MM.1S (cell line): Measurements from ENCODE around the gene SYK.

Experiments
- DNase-seq: peaks from one replicate; pipeline ENCODE4 v3.0.0-alpha.2; 2015
- H2AFZ ChIP-seq: fragments of 300-600 bp; sonication (generic); 2 replicates; pipeline ENCODE4 v1.6.0; 2016; ENCODE audit warnings: antibody characterized with exemption, low read length
- H3F3A ChIP-seq: fragments of 300-600 bp; sonication (generic); 2 replicates; pipeline ENCODE4 v1.6.1; 2016; ENCODE audit warnings: mild to moderate bottlenecking, antibody characterized with exemption, low read length, moderate library complexity, mixed read lengths; ENCODE audit not compliant: insufficient read depth
- H3K27ac ChIP-seq: fragments of 300-600 bp; sonication (generic); 2 replicates; pipeline ENCODE4 v1.5.1; 2016; ENCODE audit warnings: mild to moderate bottlenecking, low read length
- H3K27me3 ChIP-seq: fragments of 300-600 bp; sonication (generic); replicated peaks from 2 replicates; pipeline ENCODE4 v1.6.0; 2016; ENCODE audit warnings: low read length; ENCODE audit not compliant: insufficient read depth
- H3K36me3 ChIP-seq: fragments of 300-600 bp; sonication (generic); replicated peaks from 2 replicates; pipeline ENCODE4 v1.6.1; 2016; ENCODE audit warnings: mild to moderate bottlenecking, low read length, mixed read lengths; ENCODE audit not compliant: insufficient read depth
- H3K4me1 ChIP-seq: fragments of 300-600 bp; sonication (generic); 2 replicates; pipeline ENCODE4 v1.6.1; 2016; ENCODE audit warnings: low read length, mixed read lengths
- H3K4me2 ChIP-seq: fragments of 300-600 bp; sonication (generic); 2 replicates; pipeline ENCODE4 v1.6.0; 2016; ENCODE audit warnings: low read depth, low read length
- H3K4me3 ChIP-seq: fragments of 300-600 bp; sonication (generic); 2 replicates; pipeline ENCODE4 v1.5.1; 2016; ENCODE audit warnings: low read length, mixed read lengths
- H3K79me2 ChIP-seq: fragments of 300-600 bp; sonication (generic); 2 replicates; pipeline ENCODE4 v1.6.1; 2016; ENCODE audit warnings: mixed run types, low read length, mixed read lengths
- H3K9ac ChIP-seq: fragments of 300-600 bp; sonication (generic); 2 replicates; pipeline ENCODE4 v1.6.1; 2016; ENCODE audit warnings: low read length, mixed read lengths
- H3K9me2 ChIP-seq: fragments of 300-600 bp; sonication (generic); replicated peaks from 2 replicates; pipeline ENCODE4 v1.6.1; 2016; ENCODE audit warnings: mild to moderate bottlenecking, low read length, mixed read lengths; ENCODE audit not compliant: insufficient read depth
- H3K9me3 ChIP-seq: fragments of 300-600 bp; sonication (generic); replicated peaks from 2 replicates; pipeline ENCODE4 v1.6.1; 2016; ENCODE audit warnings: mild to moderate bottlenecking, low read length, mixed read lengths; ENCODE audit not compliant: insufficient read depth
- H4K20me1 ChIP-seq: fragments of 300-600 bp; sonication (generic); 2 replicates; pipeline ENCODE4 v1.6.1; 2016; ENCODE audit warnings: mild to moderate bottlenecking, low read length, moderate library complexity, mixed read lengths; ENCODE audit not compliant: insufficient read depth
- CTCF ChIP-seq: fragments of 300-600 bp; sonication (generic); IDR thresholded peaks from 2 replicates; pipeline ENCODE4 v1.5.1; 2016; ENCODE audit warnings: antibody characterized with exemption, low read length, mixed read lengths
- EZH2 ChIP-seq: fragments of 300-600 bp; sonication (generic); optimal IDR thresholded peaks from 2 replicates; pipeline ENCODE3; 2017; ENCODE audit warnings: low read depth, mild to moderate bottlenecking, antibody characterized with exemption, low read length, mixed read lengths
- EZH2phosphoT487 ChIP-seq: fragments of 300-600 bp; sonication (generic); IDR thresholded peaks from 2 replicates; pipeline ENCODE4 v1.6.1; 2018; ENCODE audit warnings: antibody characterized with exemption, low read length

The SYK gene

GRCh38 chr9:90767523-90768100 lies 34.0 kb upstream of the SYK start:
- Histone ChIP-seq H3K9ac (no peak overlapping the region), H4K20me1 (no peaks in the 10 kb centered on the region), H3K27ac (no peak overlapping the region), H3K79me2 (no peaks in the 10 kb centered on the region), H3K9me3 (no peaks in the 10 kb centered on the region), H3K4me2 (no peak overlapping the region), H2AFZ (no peak overlapping the region), H3K27me3 (no peaks in the 10 kb centered on the region), H3K36me3 (no peaks in the 10 kb centered on the region), H3K4me3 (no peak overlapping the region), H3K4me1 (no peaks in the 10 kb centered on the region), H3F3A (no peaks in the 10 kb centered on the region), H3K9me2 (no peaks in the 10 kb centered on the region)
- no peak for DNase-seq
- TF ChIP-seq CTCF, result no peak
- TF ChIP-seq EZH2phosphoT487, result no peak
- TF ChIP-seq EZH2, result no peak

GRCh38 chr9:90770182-90770738 lies 31.4 kb upstream of the SYK start:
- Histone ChIP-seq H2AFZ (no peak overlapping the region), H3K4me1 (peaks cover 22% of the 10 kb centered on the region), H3K4me2 (no peak overlapping the region), H4K20me1 (no peaks in the 10 kb centered on the region), H3K4me3 (no peak overlapping the region), H3K27ac (no peak overlapping the region), H3K9me2 (no peaks in the 10 kb centered on the region), H3K9ac (no peak overlapping the region), H3K79me2 (no peaks in the 10 kb centered on the region), H3F3A (peaks cover 16% of the 10 kb centered on the region), H3K9me3 (no peaks in the 10 kb centered on the region), H3K36me3 (no peaks in the 10 kb centered on the region), H3K27me3 (no peaks in the 10 kb centered on the region)
- no peak for DNase-seq
- TF ChIP-seq CTCF (no peak), EZH2 (no peak), EZH2phosphoT487 (no peak)

GRCh38 chr9:90770927-90771326 lies 30.7 kb upstream of the SYK start:
- H4K20me1 ChIP-seq, result no peaks in the 10 kb centered on the region
- no peaks in the 10 kb centered on the region for H3K79me2 ChIP-seq
- H3K4me3 ChIP-seq, result no peak overlapping the region
- no peak for DNase-seq
- H3K9ac ChIP-seq, result no peak overlapping the region
- peaks cover 27% of the 10 kb centered on the region for H3K4me1 ChIP-seq
- no peak for TF ChIP-seq EZH2phosphoT487
- no peak for TF ChIP-seq CTCF
- no peak for TF ChIP-seq EZH2
- no peaks in the 10 kb centered on the region for H3K9me3 ChIP-seq
- no peaks in the 10 kb centered on the region for H3K36me3 ChIP-seq
- H3K27me3 ChIP-seq, result no peaks in the 10 kb centered on the region
- H3K4me2 ChIP-seq, result no peak overlapping the region
- H2AFZ ChIP-seq, result no peak overlapping the region
- peaks cover 23% of the 10 kb centered on the region for H3F3A ChIP-seq
- no peaks in the 10 kb centered on the region for H3K9me2 ChIP-seq
- H3K27ac ChIP-seq, result no peak overlapping the region
